GM06990 (cell line): Measurements from ENCODE around the gene TMEM43.
"Not testable (repeated sequence)": the region's sequence is repeated elsewhere in the genome, so short reads cannot be mapped to it uniquely, and the experiment has no call there.

ENCODE experiments used
- DNase-seq: peaks from one replicate; pipeline ENCODE4 v3.0.0-alpha.2; 2011; ENCODE audit not compliant: insufficient read length; ENCODE audit errors: extremely low read depth
- H3K27me3 ChIP-seq: replicated peaks from 2 replicates; pipeline ENCODE4 v1.6.0; 2011; ENCODE audit warnings: low read length; ENCODE audit not compliant: control insufficient read depth, insufficient read depth
- H3K36me3 ChIP-seq: 2 replicates; pipeline ENCODE4 v1.5.1; 2011; ENCODE audit warnings: low read length; ENCODE audit not compliant: control insufficient read depth, insufficient read depth
- H3K4me3 ChIP-seq: replicated peaks from 2 replicates; pipeline ENCODE4 v1.5.1; 2011; ENCODE audit warnings: low read depth, mild to moderate bottlenecking, control low read depth, low read length
- TF ChIP-seq, protein P1 (sequence below): IDR thresholded peaks from 2 replicates; pipeline ENCODE4 v1.5.1; 2011; ENCODE audit warnings: low read length, control low read depth, mild to moderate bottlenecking, inconsistent platforms; ENCODE audit not compliant: insufficient read depth, poor library complexity, severe bottlenecking

The TMEM43 gene

DNA sequence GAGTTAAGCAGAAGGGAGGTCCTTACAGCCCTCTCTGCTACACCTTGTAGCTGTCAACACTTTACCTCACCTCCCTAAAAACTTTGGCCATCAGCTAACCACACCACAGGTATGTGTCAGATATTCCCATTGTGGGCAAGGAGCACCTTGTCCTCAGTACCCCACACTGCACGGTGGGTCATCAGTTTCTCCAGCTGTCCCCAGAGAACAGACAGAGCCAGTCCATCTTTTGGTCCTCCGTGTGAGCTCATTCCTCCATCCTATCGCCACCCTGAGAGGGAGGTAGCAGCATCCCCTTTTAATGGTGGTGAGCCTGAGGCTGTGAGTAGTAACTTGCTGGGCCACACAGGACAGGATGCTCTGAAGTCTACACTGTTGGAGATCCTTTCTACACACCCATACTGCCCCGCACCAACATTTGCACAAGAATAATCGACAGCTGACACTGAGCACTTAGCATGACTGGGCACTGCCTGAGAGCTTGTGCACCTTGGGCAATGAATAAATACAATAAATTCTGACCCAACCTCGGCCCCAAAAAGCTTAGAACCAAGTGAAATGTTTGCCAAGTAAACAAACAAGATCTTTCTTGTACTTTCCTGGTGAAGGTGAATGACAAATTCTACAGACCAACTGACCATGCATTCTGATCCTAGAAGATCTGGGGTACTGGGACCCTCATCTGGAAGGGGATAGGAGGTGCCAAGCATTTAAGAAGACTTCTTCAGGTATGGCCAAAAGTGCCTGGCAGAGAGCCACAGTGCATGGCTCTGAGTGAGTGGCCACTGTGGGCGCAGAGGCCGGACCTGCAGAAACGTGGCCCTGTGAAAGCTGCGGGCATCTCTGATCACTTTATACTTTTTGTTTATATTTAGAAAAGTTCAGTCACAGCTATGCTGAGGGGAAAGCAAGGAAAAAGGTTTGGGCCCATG lies 7.1 kb upstream of the TMEM43 start:
- Histone ChIP-seq H3K36me3 (peaks cover 17% of the 10 kb centered on the region), H3K4me3 (no peak overlapping the region), H3K27me3 (no peaks in the 10 kb centered on the region)
- DNase-seq = no peak
- TF ChIP-seq, protein P1, sequence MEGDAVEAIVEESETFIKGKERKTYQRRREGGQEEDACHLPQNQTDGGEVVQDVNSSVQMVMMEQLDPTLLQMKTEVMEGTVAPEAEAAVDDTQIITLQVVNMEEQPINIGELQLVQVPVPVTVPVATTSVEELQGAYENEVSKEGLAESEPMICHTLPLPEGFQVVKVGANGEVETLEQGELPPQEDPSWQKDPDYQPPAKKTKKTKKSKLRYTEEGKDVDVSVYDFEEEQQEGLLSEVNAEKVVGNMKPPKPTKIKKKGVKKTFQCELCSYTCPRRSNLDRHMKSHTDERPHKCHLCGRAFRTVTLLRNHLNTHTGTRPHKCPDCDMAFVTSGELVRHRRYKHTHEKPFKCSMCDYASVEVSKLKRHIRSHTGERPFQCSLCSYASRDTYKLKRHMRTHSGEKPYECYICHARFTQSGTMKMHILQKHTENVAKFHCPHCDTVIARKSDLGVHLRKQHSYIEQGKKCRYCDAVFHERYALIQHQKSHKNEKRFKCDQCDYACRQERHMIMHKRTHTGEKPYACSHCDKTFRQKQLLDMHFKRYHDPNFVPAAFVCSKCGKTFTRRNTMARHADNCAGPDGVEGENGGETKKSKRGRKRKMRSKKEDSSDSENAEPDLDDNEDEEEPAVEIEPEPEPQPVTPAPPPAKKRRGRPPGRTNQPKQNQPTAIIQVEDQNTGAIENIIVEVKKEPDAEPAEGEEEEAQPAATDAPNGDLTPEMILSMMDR = no peak

- no peak overlapping the region for H3K4me3 ChIP-seq
- H3K27me3 ChIP-seq = no peaks in the 10 kb centered on the region
- no peak for DNase-seq
- TF ChIP-seq, protein P1 = no peak
- H3K36me3 ChIP-seq = peaks cover 16% of the 10 kb centered on the region
Observed at GRCh38 chr3:14118400-14119381, 6.2 kb upstream of the TMEM43 start.

GRCh38 chr3:14119651-14120050 lies 5.2 kb upstream of the TMEM43 start:
- Histone ChIP-seq H3K27me3 (no peaks in the 10 kb centered on the region), H3K4me3 (no peak overlapping the region), H3K36me3 (peaks cover 10% of the 10 kb centered on the region)
- TF ChIP-seq, protein P1 = no peak
- no peak for DNase-seq

DNA sequence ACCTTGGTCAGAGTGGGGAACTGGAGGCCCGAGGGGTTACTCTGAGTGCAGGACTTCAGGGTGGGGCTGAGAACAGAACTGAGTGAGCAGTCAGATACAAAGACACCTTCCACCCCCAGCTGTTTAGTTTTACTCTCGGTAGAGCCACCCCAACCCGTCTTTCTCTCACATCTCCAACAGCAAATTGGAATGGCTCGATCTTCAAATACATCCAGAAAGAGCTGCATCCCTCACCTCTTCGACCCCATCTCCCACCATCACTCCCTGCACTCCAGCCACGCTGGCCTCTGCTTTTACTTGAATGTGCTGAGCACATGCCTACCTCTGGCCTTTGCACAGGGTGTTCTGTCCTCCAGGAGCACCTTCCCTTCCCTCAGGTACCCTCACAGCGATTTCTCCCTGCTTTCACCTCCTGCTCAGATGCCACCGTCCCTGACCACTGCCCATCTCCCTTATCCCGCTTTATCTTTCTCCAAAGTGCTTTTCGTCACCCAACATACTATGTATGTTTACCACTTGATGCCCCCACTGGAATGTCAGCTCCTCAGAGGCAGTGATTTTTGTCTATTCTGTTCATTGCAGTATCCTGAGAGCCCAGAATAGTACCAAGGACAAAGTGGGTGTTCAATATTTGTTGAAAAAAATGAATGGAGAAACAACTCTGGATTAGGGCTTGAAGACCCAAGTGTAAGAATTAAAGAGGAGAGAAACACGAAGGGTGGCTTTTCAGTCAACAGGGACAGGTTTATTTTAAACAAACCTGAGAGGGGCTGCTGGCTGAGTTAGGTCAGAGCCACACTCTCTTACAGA lies 4.5 kb upstream of the TMEM43 start:
- H3K27me3 ChIP-seq = no peaks in the 10 kb centered on the region
- DNase-seq = no peak
- peaks cover 9% of the 10 kb centered on the region for H3K36me3 ChIP-seq
- H3K4me3 ChIP-seq = no peak overlapping the region
- TF ChIP-seq, protein P1 = no peak

DNA sequence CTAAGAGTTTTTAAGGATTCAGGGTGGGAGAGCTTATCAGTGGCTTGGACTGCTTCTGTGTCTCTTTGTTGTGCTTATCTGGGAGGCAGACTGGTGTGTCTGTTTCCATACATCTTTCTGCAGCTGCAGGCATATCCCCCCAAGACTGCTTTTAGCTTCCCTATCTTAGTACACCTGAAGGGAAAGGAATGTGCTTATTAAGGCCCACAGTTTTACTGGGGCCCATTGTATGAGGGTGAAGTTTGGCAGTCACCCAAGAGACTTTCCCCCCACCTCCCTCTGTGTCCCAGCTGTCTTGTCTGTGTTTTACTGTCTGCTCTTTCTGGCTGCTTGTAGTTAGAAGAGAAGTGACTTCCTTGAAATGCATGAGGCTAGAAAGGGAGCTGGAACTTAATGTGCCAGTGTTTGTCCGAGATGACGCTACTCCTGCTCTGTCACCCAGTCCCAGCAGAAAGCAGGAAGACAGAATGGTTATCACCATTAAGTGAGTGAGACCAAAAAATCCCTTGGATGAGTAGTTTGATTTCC lies 3.9 kb upstream of the TMEM43 start:
- H3K27me3 ChIP-seq, H3K4me3 ChIP-seq, H3K36me3 ChIP-seq, DNase-seq: not testable (repeated sequence)
